CD4-positive, alpha-beta T cell treated with Interleukin-17A for 4 hours (primary cell): ENCODE results near the gene GPRIN1.

Source experiments
- DNase-seq: peaks from one replicate; pipeline ENCODE4 v3.0.0-alpha.2; 2020; ENCODE audit warnings: mixed read lengths

GPRIN1 gene

GRCh38 chr5:176609724-176610434 is at the start of gene GPRIN1:
Gene GPRIN1, minus strand, starts transcription at chr5:176610156. Its CDS starts 10,322 bp downstream, at chr5:176599834.
- peak; percentile 67 for DNase-seq

- DNase-seq, result no peak
Measured at GRCh38 chr5:176659512-176659839, 49.5 kb upstream of the GPRIN1 start.

- peak; percentile 25 for DNase-seq
Measured at GRCh38 chr5:176658817-176659511, 49.0 kb upstream of the GPRIN1 start.

GRCh38 chr5:176658007-176658599 is 48.1 kb upstream of the GPRIN1 start:
- peak; percentile 78 for DNase-seq

- DNase-seq, result no peak
Measured at GRCh38 chr5:176656467-176656990, 46.6 kb upstream of the GPRIN1 start.

- no peak for DNase-seq
Measured at GRCh38 chr5:176654856-176655255, 44.9 kb upstream of the GPRIN1 start.

- DNase-seq, result peak; percentile 69
Measured at GRCh38 chr5:176653401-176654385, 43.7 kb upstream of the GPRIN1 start.

- no peak for DNase-seq
Measured at GRCh38 chr5:176652136-176652535, 42.2 kb upstream of the GPRIN1 start.

- DNase-seq, result no peak
Measured at GRCh38 chr5:176651472-176651980, 41.6 kb upstream of the GPRIN1 start.

GRCh38 chr5:176650354-176650884 is 40.5 kb upstream of the GPRIN1 start:
- no peak for DNase-seq

- DNase-seq, result peak; percentile 57
Measured at GRCh38 chr5:176648474-176649194, 38.7 kb upstream of the GPRIN1 start.

GRCh38 chr5:176647843-176648473 is 38.0 kb upstream of the GPRIN1 start:
- DNase-seq, result peak; percentile 29

GRCh38 chr5:176647030-176647842 is 37.3 kb upstream of the GPRIN1 start, which contains the start of gene TSPAN17:
Gene TSPAN17, plus strand, starts transcription at chr5:176647484. Its CDS starts 132 bp downstream, at chr5:176647616.
- peak; percentile 100 for DNase-seq

- no peak for DNase-seq
Measured at GRCh38 chr5:176646707-176647029, 36.7 kb upstream of the GPRIN1 start.

GRCh38 chr5:176646049-176646706 is 36.2 kb upstream of the GPRIN1 start:
- no peak for DNase-seq

GRCh38 chr5:176644878-176645670 is 35.1 kb upstream of the GPRIN1 start:
- DNase-seq, result no peak

GRCh38 chr5:176644294-176644693 is 34.3 kb upstream of the GPRIN1 start:
- DNase-seq, result no peak

GRCh38 chr5:176643491-176644219 is 33.7 kb upstream of the GPRIN1 start:
- no peak for DNase-seq
